PC-3 (cell line): ENCODE data around the gene CHP2. TPM values are rescaled to one million over a fixed set of nuclear protein-coding genes. Genes with fewer than 3 reads are reported as not detected.

ENCODE experiments used
- ATAC-seq: fragments of 200-7000 bp; cut with Tn5 transposase; 2 replicates; pipeline ENCODE4 v1.9.1; 2020; ENCODE audit warnings: mild to moderate bottlenecking, moderate library complexity
- Bru-seq: library from RNA; stranded (reverse); fragments of 400-500 nt; gene quantifications from one replicate; lab custom pipeline; 2021; lab: Mats Ljungman, UMichigan
- BruChase-seq, 2 experiments: library from RNA; stranded (reverse); fragments of 400-500 nt; gene quantifications; one replicate each; lab custom pipeline; 2021; lab: Mats Ljungman, UMichigan
- BruUV-seq: library from RNA; stranded (reverse); fragments of 400-500 nt; replicated peaks from 2 replicates; lab custom pipeline; 2021; lab: Mats Ljungman, UMichigan
- CTCF ChIA-PET: fragments of 300-600 bp; sonication (Branson Sonifier 250); formaldehyde crosslinking; loops from one replicate; lab custom pipeline; 2022; ENCODE audit warnings: antibody characterized with exemption; lab: Charles Lee
- POLR2A ChIA-PET: fragments of 300-600 bp; sonication (Branson Sonifier 250); formaldehyde crosslinking; loops from one replicate; lab custom pipeline; 2022; ENCODE audit warnings: antibody characterized with exemption; ENCODE audit not compliant: unreplicated experiment; lab: Charles Lee
- DNase-seq: peaks from one replicate; pipeline ENCODE4 v3.0.0-alpha.2; 2015
- H2AFZ ChIP-seq: fragments of 300-600 bp; sonication (generic); 2 replicates; pipeline ENCODE4 v1.6.0; 2016; ENCODE audit warnings: antibody characterized with exemption, low read length
- H3F3A ChIP-seq: fragments of 300-600 bp; sonication (generic); one replicate; pipeline ENCODE4 v1.6.0; 2017; ENCODE audit warnings: antibody characterized with exemption, low read length, control low read depth, mild to moderate bottlenecking; ENCODE audit not compliant: unreplicated experiment
- H3K27ac ChIP-seq: fragments of 300-600 bp; sonication (generic); 2 replicates; pipeline ENCODE4 v1.5.1; 2016; ENCODE audit warnings: mild to moderate bottlenecking, low read length
- H3K27me3 ChIP-seq: fragments of 300-600 bp; sonication (generic); 2 replicates; pipeline ENCODE4 v1.6.1; 2016; ENCODE audit warnings: low read length, mixed read lengths
- H3K36me3 ChIP-seq: fragments of 300-600 bp; sonication (generic); 2 replicates; pipeline ENCODE4 v1.6.1; 2016; ENCODE audit warnings: low read depth, mixed run types, low read length, mixed read lengths
- H3K4me1 ChIP-seq: fragments of 300-600 bp; sonication (generic); 2 replicates; pipeline ENCODE4 v1.5.1; 2016; ENCODE audit warnings: low read length; ENCODE audit not compliant: insufficient read depth
- H3K4me2 ChIP-seq: fragments of 300-600 bp; sonication (generic); 2 replicates; pipeline ENCODE4 v1.6.0; 2016; ENCODE audit warnings: low read length
- H3K4me3 ChIP-seq: fragments of 300-600 bp; sonication (generic); 2 replicates; pipeline ENCODE4 v1.5.1; 2016; ENCODE audit warnings: mild to moderate bottlenecking, low read length, mixed read lengths
- H3K79me2 ChIP-seq: fragments of 300-600 bp; sonication (generic); 2 replicates; pipeline ENCODE4 v1.6.1; 2017; ENCODE audit warnings: low read length, mixed read lengths
- H3K9ac ChIP-seq: fragments of 300-600 bp; sonication (generic); 2 replicates; pipeline ENCODE4 v1.6.0; 2016; ENCODE audit warnings: mild to moderate bottlenecking, low read length
- H3K9me2 ChIP-seq: fragments of 300-600 bp; sonication (generic); replicated peaks from 2 replicates; pipeline ENCODE4 v1.6.1; 2016; ENCODE audit warnings: mixed run types, low read length, mixed read lengths
- H3K9me3 ChIP-seq: fragments of 300-600 bp; sonication (generic); 2 replicates; pipeline ENCODE4 v1.6.1; 2016; ENCODE audit warnings: low read length, mixed read lengths
- H4K20me1 ChIP-seq: fragments of 300-600 bp; sonication (generic); 2 replicates; pipeline ENCODE4 v1.6.1; 2016; ENCODE audit warnings: low read length, mixed read lengths
- EZH2 ChIP-seq: fragments of 300-600 bp; sonication (generic); IDR thresholded peaks from one replicate; pipeline ENCODE4 v1.6.1; 2017; ENCODE audit warnings: antibody characterized with exemption, mild to moderate bottlenecking, low read length; ENCODE audit not compliant: unreplicated experiment
- EZH2phosphoT487 ChIP-seq: fragments of 300-600 bp; sonication (generic); IDR thresholded peaks from 2 replicates; pipeline ENCODE4 v1.6.1; 2018; ENCODE audit warnings: mild to moderate bottlenecking, antibody characterized with exemption, low read length, borderline replicate concordance
- intact Hi-C: fragments of 100-400 bp; cut with micrococcal nuclease; formaldehyde crosslinking; loops from 2 replicates; pipeline ENCODE4 v1.9.0; 2023
- long read RNA-seq: library from polyadenylated mRNA; unstranded; transcript quantifications from one replicate; pipeline ENCODE4 v2.0.0, GENCODE V29; 2021; ENCODE audit not compliant: unreplicated experiment
- total RNA-seq: library from RNA; depleted of rRNA; stranded (reverse); fragments of >200 nt; gene quantifications from 2 replicates; pipeline ENCODE4 v1.2.3, GENCODE V29; 2014; rRNA removed
- TF ChIP-seq, protein P1 (sequence below): fragments of 300-600 bp; sonication (generic); conservative IDR thresholded peaks from 2 replicates; pipeline ENCODE4 v1.5.1; 2017; ENCODE audit warnings: antibody characterized with exemption, low read depth, mild to moderate bottlenecking, low read length

Gene CHP2
- total RNA-seq (not detected in 2 replicates), Bru-seq, nascent RNA (not detected), BruChase-seq, experiment 1, labeled RNA remaining after a 6-hour chase (not detected), BruChase-seq, experiment 2, labeled RNA remaining after a 2-hour chase (not detected)
- long read RNA-seq = 0 reads

DNA sequence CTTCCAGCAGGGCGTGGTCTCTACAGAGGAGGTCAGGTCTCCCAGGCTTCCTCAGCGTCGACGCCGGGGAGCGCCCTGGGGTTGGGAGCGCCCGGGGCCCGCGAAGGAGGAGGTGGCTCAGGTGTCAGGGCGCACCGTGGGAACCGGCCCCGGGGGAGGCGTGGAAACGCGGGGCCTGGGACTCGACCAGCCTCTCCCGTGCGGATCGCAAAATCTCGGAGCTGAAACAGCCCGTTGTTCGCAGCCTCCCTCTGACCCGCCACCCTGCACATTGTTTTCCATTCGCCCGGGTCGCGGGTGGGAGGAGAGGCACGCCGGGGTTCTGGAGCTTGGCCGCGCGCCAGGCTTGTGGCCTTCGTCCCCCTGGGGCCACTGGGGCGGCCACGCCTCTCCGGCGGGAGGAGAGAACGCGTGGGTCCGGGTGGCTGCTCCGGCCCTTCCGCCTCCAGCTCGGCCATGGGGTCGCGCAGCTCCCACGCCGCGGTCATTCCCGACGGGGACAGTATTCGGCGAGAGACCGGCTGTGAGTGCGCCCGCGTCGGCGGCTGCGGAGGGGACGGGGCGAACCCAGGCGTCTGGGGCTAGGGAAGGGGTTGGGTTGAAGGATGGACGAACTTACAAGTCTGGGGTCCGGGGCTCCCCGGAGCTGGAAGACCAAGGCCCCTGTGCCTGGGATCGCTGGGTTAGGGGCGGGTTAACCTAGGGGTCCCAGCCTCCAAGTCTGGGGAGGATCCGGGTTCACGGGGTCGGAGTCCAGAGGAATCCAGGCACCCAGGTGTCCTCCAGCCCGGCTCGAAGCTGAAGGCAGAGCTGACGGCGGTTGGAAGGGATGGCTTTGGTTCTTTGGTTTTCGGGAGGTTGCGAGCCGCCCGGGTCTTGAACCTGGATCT is at the start of gene CHP2:
Gene CHP2 (plus strand): TSS at position 433 of the 890 bp plus-strand sequence. CDS start 24 bp downstream, at position 457.
- no peaks in the 10 kb centered on the region for H3K9me3 ChIP-seq
- ChIA-PET POLR2A (no interaction called here), CTCF (no interaction called here)
- ATAC-seq = no peak
- intact Hi-C loops = no loop called here
- H3K36me3 ChIP-seq = no peaks in the 10 kb centered on the region
- H3K4me3 ChIP-seq = no peak within 1 kb of the TSS
- no peaks in the 10 kb centered on the region for H3K9me2 ChIP-seq
- no peak within 1 kb of the TSS for H2AFZ ChIP-seq
- H3K79me2 ChIP-seq = no peaks in the 10 kb centered on the region
- H3K4me2 ChIP-seq = no peak within 1 kb of the TSS
- TF ChIP-seq EZH2 (no peak), EZH2phosphoT487 (no peak)
- TF ChIP-seq, protein P1, sequence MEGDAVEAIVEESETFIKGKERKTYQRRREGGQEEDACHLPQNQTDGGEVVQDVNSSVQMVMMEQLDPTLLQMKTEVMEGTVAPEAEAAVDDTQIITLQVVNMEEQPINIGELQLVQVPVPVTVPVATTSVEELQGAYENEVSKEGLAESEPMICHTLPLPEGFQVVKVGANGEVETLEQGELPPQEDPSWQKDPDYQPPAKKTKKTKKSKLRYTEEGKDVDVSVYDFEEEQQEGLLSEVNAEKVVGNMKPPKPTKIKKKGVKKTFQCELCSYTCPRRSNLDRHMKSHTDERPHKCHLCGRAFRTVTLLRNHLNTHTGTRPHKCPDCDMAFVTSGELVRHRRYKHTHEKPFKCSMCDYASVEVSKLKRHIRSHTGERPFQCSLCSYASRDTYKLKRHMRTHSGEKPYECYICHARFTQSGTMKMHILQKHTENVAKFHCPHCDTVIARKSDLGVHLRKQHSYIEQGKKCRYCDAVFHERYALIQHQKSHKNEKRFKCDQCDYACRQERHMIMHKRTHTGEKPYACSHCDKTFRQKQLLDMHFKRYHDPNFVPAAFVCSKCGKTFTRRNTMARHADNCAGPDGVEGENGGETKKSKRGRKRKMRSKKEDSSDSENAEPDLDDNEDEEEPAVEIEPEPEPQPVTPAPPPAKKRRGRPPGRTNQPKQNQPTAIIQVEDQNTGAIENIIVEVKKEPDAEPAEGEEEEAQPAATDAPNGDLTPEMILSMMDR = no peak
- DNase-seq = no peak
- no peaks in the 10 kb centered on the region for H4K20me1 ChIP-seq
- no peaks in the 10 kb centered on the region for H3K4me1 ChIP-seq
- no peak within 1 kb of the TSS for H3K9ac ChIP-seq
- BruUV-seq = no TSS peak
- no peak within 1 kb of the TSS for H3K27ac ChIP-seq
- no peaks in the 10 kb centered on the region for H3F3A ChIP-seq
- H3K27me3 ChIP-seq = peaks cover 15% of the 10 kb centered on the region

- no TSS peak for BruUV-seq
- TF ChIP-seq EZH2 (no peak), EZH2phosphoT487 (no peak)
- TF ChIP-seq, protein P1 = no peak
- Histone ChIP-seq H3K79me2 (no peaks in the 10 kb centered on the region), H3F3A (no peaks in the 10 kb centered on the region), H3K4me3 (no peak overlapping the region), H3K9me2 (no peaks in the 10 kb centered on the region), H3K36me3 (no peaks in the 10 kb centered on the region), H3K27ac (no peak overlapping the region), H3K9me3 (no peaks in the 10 kb centered on the region), H3K4me1 (no peaks in the 10 kb centered on the region), H2AFZ (no peak overlapping the region), H3K4me2 (no peak overlapping the region), H3K27me3 (no peaks in the 10 kb centered on the region), H3K9ac (no peak overlapping the region), H4K20me1 (no peaks in the 10 kb centered on the region)
- ATAC-seq = no peak
- intact Hi-C loops = no loop called here
- ChIA-PET POLR2A (no interaction called here), CTCF (no interaction called here)
- no peak for DNase-seq
Observed at GRCh38 chr16:23705517-23705902, 49.3 kb upstream of the CHP2 start.

GRCh38 chr16:23706439-23706838 is 48.4 kb upstream of the CHP2 start:
- intact Hi-C loops = no loop called here
- no peak overlapping the region for H2AFZ ChIP-seq
- no peaks in the 10 kb centered on the region for H3K36me3 ChIP-seq
- no peaks in the 10 kb centered on the region for H4K20me1 ChIP-seq
- no peaks in the 10 kb centered on the region for H3K9me2 ChIP-seq
- H3K9ac ChIP-seq = no peak overlapping the region
- no peaks in the 10 kb centered on the region for H3K27me3 ChIP-seq
- ATAC-seq (no peak), DNase-seq (no peak)
- no peak overlapping the region for H3K4me3 ChIP-seq
- no peak overlapping the region for H3K27ac ChIP-seq
- no peaks in the 10 kb centered on the region for H3K9me3 ChIP-seq
- no peaks in the 10 kb centered on the region for H3K79me2 ChIP-seq
- H3F3A ChIP-seq = no peaks in the 10 kb centered on the region
- ChIA-PET CTCF (no interaction called here), POLR2A (no interaction called here)
- H3K4me2 ChIP-seq = no peak overlapping the region
- TF ChIP-seq EZH2phosphoT487 = no peak
- no peak for TF ChIP-seq EZH2
- TF ChIP-seq, protein P1 = no peak
- H3K4me1 ChIP-seq = no peaks in the 10 kb centered on the region
- no TSS peak for BruUV-seq
